Neural cell (in vitro differentiated cells): ENCODE measurements around the gene NUFIP2.

ENCODE experiments used
- EP300 ChIP-seq: fragments of 450-650 bp; conservative IDR thresholded peaks from 2 replicates; pipeline ENCODE4 v1.6.1; 2014; ENCODE audit warnings: antibody characterized with exemption, mild to moderate bottlenecking, moderate library complexity; ENCODE audit not compliant: poor library complexity, severe bottlenecking
- TF ChIP-seq, protein P1 (sequence below): IDR thresholded peaks from 2 replicates; pipeline ENCODE4 v1.6.1; 2012; ENCODE audit warnings: borderline replicate concordance
- TF ChIP-seq, protein P2 (sequence below): fragments of 450-650 bp; IDR thresholded peaks from 2 replicates; pipeline ENCODE4 v1.5.1; 2014; ENCODE audit warnings: antibody characterized with exemption, mild to moderate bottlenecking, moderate library complexity; ENCODE audit not compliant: poor library complexity, severe bottlenecking

DNA sequence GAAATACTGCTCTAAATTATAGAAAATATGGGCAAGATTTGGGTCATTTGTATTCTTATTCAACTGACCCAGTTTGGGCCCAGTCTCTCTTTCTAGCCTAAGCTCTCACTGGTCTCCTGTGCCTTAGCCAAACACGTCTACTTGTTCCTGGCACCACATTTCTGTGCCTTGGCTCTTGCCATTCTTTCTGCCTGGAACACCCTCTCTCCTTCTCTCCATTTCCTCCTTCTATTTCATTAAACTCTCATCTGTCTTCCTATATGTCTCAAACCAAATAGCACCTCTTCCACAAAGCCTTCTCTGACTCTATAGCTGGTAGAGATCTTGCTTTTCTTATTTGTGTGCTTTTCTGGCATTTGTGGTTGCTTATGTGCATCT, 37.7 kb upstream of the NUFIP2 start:
- TF ChIP-seq, protein P1, sequence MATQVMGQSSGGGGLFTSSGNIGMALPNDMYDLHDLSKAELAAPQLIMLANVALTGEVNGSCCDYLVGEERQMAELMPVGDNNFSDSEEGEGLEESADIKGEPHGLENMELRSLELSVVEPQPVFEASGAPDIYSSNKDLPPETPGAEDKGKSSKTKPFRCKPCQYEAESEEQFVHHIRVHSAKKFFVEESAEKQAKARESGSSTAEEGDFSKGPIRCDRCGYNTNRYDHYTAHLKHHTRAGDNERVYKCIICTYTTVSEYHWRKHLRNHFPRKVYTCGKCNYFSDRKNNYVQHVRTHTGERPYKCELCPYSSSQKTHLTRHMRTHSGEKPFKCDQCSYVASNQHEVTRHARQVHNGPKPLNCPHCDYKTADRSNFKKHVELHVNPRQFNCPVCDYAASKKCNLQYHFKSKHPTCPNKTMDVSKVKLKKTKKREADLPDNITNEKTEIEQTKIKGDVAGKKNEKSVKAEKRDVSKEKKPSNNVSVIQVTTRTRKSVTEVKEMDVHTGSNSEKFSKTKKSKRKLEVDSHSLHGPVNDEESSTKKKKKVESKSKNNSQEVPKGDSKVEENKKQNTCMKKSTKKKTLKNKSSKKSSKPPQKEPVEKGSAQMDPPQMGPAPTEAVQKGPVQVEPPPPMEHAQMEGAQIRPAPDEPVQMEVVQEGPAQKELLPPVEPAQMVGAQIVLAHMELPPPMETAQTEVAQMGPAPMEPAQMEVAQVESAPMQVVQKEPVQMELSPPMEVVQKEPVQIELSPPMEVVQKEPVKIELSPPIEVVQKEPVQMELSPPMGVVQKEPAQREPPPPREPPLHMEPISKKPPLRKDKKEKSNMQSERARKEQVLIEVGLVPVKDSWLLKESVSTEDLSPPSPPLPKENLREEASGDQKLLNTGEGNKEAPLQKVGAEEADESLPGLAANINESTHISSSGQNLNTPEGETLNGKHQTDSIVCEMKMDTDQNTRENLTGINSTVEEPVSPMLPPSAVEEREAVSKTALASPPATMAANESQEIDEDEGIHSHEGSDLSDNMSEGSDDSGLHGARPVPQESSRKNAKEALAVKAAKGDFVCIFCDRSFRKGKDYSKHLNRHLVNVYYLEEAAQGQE, result no peak
- TF ChIP-seq, protein P2, sequence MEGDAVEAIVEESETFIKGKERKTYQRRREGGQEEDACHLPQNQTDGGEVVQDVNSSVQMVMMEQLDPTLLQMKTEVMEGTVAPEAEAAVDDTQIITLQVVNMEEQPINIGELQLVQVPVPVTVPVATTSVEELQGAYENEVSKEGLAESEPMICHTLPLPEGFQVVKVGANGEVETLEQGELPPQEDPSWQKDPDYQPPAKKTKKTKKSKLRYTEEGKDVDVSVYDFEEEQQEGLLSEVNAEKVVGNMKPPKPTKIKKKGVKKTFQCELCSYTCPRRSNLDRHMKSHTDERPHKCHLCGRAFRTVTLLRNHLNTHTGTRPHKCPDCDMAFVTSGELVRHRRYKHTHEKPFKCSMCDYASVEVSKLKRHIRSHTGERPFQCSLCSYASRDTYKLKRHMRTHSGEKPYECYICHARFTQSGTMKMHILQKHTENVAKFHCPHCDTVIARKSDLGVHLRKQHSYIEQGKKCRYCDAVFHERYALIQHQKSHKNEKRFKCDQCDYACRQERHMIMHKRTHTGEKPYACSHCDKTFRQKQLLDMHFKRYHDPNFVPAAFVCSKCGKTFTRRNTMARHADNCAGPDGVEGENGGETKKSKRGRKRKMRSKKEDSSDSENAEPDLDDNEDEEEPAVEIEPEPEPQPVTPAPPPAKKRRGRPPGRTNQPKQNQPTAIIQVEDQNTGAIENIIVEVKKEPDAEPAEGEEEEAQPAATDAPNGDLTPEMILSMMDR, result no peak
- no peak for TF ChIP-seq EP300
